GM03348 (cell line): ENCODE measurements around the gene ZNF385C.

Experiments
- DNase-seq: peaks from one replicate; pipeline ENCODE4 v3.0.0; 2012; ENCODE audit warnings: low spot score

Gene ZNF385C

DNA sequence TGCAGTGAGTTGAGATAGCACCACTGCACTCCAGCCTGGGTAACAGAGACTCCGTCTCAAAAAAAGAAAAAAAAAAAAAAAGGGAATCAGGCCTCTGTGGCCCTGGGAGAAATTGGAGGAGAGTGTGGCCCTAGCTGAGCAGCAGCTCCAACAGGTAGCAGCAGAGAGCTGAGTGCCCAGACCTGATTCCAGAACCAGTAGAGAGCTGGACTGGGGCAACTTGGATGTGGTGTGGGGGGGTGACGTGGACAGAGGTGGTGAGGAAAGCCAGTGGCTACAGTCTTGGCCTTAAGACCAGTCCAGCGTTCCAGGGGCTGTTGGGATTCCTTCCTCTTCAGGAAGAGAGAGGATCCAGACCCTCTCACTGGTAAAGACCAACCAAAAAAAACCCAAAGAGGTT is 26.0 kb upstream of the ZNF385C start:
- no peak for DNase-seq

DNA sequence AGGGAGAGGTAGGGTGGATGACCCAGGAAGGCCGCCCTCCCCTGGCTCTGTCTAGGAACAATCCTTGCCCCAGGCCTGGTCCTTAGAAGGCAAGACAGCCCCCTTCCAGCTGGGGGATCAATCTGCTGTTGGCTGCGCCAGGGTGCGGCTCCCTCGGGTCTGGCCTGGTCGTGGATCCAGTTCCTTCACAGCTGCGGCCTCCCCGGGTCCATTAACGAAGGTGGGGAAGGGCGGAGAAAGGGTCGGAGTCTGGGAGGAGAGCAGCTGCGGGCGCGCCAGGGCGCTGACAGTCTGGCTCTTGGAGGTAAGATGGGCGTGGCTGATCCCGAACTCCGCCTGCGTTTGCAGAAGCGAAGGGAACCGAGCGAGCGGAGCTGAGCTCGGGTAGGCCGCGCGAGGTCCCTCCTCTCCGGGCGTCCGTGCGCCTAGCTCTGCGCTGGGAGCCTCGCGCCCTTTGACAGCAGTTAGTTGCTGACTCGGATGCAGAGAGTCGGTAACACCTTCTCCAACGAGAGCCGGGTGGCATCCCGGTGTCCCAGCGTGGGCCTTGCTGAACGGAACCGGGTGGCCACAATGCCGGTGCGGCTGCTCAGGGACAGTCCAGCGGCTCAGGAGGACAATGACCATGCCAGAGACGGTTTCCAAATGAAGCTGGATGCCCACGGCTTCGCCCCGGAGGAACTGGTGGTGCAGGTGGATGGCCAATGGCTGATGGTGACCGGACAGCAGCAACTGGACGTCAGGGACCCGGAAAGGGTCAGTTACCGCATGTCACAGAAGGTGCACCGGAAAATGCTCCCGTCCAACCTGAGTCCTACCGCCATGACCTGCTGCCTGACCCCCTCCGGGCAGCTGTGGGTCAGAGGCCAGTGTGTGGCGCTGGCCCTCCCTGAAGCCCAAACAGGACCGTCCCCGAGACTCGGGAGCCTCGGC is 24.4 kb upstream of the ZNF385C start, which contains the start of gene HSPB9:
TSS of gene HSPB9 (plus strand) at position 434 of the 933 bp plus-strand sequence. CDS start at position 481, 47 bp downstream.
- no peak for DNase-seq

DNA sequence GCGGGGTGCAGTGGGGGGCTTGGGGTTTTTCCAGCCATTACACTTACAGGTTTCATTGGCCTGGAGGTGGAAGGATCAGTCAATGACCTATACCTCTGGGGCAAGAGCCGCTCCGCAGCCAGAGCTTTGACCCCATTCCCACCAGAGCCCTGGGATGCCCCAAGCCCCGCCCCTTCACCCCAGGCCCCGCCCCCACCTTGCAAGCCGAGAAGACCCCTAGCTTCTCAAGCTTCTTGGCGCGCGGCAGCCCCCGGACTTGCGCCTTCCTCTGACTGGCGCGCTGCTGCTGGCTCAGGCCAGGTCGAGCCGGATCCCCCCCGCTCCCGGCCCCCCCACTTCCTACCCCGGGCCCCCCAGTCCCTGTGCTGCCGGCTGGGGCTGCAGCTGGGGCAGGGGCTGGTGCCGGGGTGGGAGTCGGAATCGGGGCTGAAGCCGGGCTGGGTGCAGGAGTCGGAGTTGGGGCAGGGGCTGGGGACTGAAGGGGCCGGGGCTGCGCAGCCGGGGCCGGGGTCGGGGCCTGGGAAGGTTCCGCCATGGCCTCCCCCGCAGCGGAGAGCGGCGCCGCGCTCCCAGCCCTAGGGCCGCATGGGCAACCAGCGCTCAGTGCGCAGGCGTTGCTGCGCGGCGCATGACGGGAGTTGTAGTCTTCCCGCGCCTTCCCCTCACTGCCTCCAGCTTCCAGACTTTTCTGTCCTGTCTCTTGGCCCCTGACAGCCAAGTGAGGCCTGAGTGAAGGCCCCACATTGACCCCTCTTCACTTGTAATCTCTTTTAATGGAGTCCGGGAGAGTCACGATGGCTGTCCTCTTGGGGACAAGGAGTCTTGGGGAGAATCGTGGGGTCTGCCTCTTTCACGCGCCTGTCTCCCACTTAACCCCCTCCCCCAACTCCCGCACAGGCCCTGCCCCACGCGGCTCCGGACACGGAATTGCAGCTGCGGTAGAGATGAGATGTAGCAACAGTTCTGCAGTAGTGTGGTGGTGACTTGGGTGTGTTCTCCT is 22.8 kb upstream of the ZNF385C start, which contains the start of gene KAT2A:
TSS of gene KAT2A (minus strand) at position 598 of the 1,000 bp plus-strand sequence. CDS start at position 535, 63 bp downstream.
- peak; percentile 97 for DNase-seq

DNA sequence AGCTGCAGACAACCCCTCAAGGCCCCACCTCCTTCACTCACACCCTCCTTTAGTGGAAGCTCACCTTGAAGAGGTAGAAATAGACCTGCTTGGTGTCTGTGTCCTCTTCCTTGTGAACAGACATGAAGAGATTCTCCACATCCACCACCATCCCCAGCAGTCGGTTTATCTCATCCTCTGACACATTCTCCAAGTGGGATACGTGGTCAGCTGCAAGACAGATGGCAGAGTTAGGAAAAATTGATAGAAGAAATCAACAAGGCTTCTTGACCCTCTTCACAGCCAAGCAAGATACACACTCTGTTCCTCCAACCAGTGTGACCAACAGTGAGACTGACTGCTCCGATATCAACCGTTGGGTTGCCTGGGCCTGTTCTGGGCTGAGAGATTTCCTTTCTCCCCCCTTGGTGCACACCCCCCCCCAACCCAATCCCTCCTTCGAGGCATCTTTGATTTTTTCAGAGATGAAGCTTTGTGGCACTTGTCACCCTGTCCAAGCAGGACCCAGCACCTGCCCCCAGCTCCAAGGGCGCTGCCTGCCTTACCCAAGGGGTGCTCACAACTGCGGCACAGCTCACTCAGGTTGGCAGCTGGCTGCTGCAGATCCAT is 22.0 kb upstream of the ZNF385C start:
- no peak for DNase-seq

DNA sequence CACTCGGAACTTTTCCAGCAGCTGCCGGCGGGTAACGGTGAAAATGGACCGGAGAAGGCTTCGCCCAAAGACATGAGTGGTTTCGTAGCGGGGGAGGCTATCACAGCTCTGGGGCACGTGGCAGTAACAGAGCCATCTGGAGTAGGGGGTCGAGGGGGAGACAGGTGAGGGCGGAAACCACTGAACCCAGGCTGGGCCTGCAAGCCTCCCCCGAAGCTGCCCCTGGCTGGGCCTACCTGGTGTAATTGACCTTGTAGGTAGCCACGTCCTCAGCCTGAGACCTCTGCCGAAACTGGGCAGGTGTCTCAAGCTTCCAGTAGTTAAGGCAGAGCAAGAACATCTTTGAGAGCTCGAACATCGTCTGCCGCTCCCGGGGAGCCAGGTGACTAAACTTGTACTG is 21.0 kb upstream of the ZNF385C start:
- no peak for DNase-seq

DNA sequence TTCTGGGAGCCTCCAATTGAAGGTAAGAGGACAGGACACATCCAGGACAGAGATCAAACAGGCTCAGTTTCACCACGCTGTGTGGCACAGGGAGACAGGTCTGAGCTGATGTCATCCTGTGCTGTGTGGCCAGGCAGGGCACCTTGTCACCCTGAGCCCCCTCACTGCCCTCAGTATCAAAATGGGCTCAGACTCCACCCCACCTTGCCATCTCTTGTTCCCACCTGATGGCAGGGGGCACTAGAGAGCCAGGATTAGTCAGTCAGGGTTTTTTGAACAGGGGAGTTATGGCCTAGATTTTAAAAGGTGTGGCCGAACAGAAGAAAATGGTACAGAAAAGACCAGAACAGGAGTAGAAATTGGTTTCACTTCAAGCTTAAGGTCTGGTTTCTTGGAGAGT is 20.3 kb upstream of the ZNF385C start:
- DNase-seq, result peak; percentile 39

DNA sequence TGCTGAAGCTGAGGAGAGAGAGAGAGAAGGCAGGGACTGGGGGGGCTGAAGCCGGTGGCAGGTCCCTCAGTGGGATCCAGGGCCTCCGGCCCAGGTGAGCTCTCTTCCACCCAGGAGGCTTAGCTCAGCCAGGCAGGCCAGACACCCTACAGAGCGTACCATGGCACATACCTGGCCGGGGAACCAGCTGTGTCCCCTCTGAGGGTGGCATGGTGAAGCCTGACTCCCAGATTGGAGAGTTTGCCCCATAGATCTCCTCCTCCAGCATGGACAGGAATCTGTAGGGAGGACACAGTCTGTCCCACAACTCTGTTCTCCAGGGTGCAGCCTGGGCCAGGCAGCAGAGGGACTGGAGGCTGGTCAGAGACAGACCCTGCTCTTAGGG is 19.8 kb upstream of the ZNF385C start:
- no peak for DNase-seq

DNA sequence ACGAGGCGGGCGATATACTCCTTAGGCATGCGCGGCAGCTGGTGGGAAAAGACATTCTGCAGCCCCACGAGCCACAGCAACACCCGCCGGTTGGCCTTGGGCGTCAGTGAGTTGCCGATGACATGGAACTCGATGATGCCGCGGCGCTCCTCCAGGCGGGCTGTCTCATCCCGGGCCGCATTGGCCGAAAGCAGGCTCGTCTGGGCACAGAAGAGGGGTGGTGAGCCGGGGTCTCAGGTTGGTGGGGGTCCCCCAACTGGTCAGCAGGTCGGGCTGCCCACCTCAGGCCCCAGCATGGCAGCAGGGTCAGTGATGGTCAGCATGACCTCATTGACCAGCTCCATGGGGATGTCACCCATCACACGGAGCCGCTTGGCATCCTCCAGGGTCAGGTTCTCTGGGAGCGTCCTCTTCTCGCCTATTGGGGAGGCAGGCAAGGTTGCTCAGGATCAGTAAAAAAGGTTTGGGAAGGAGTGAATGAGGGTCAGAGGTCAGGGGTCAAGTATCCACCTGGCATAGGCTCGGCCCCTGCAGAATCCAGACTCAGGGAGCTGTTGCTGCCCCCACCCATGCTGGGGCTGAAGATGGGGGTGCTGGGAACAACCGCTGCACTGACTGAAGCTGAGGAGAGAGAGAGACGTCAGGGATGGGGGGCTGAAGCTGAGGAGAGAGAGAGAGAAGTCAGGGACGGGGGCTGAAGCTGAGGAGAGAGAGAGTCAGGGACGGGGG is 19.3 kb upstream of the ZNF385C start:
- DNase-seq, result no peak

DNA sequence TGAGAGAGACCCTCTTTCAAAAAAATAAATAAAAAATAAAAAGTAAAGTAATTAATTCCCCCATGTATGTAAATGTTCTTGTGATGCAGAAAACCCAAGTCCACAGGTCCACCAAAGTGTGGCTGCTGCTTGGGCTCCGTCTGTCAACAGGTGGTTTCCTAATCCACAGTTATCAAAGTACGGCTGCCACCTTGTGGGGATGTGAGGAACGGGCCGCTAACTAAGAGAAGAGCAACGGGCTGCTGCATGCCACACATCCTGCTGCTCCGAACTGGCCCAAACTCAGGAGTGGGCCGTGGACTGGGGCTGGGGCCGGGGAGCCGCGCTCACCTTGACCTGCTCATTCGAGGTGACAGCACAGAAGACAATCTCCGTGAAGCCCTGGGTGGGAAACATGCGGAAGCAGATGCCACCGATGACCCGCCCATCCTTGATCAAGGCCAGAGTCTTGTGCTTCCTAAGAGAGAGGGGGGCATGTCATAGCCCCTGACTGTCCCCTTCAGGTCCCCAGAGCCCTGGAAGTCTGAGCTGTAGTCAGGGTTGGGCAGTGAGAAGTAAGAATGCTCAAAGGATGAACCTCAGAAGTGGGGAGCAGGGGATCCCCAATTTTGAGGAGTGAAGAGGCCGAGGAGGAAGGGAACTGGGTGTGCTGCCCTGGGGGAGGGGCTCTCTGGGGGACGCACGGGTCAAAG is 18.6 kb upstream of the ZNF385C start:
- peak; percentile 86 for DNase-seq

DNA sequence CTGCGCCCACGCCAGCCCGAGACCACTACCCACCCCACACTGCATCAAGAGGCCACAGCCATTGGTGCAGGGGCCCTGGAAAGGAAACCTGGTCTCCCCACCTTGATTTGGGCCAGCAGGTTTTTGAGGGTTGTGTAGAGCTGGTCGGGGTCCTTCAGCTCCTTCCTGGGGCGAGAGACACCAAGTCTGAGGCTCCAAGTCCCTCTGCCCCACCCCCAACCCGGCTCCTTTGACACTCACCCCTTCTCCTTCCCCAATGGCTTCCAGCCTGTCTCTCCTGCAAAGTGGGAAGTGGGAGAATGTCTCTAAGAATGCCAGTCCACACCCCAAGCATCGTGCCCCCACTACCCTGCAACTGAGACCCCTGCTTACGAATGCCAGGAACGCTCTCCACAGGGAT is 15.8 kb upstream of the ZNF385C start:
- DNase-seq, result no peak

DNA sequence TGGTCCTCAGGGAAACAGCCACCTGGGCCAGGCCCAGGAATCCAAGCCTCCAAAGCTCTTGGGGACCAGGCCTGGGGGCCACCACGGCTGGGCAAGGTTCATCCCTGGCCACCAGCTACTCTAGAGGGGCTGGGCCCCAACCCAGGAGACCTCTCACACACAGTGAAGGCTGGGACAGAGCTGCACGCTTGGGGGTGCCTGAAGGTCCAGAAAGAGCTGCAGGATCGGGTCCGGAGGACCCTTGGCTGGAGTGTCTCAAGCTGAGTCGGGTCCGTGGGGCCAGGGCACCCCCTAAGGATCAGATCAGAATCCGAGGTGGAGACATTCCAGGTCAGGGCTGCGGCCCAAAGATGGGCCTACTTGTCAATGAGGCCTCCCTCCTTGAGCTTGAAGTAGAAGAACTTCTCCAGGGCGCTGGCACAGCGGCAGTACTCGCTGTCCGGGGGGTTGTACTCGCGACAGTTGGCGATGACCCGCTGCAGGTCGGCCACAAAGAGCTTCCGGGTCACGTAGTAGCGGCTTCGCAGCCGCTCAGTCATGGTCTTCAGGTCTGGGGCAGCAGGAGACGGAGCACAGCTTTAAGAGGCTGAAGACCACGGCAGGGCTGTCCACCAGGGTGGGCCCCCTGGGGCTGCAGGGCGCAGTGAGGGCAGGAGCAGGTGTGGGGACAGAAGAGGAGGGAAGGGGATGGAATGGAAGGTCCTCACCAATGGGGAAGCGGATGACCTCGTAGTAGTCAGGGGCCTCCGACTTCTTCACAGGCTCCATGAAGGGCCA is 15.2 kb upstream of the ZNF385C start:
- DNase-seq, result no peak

DNA sequence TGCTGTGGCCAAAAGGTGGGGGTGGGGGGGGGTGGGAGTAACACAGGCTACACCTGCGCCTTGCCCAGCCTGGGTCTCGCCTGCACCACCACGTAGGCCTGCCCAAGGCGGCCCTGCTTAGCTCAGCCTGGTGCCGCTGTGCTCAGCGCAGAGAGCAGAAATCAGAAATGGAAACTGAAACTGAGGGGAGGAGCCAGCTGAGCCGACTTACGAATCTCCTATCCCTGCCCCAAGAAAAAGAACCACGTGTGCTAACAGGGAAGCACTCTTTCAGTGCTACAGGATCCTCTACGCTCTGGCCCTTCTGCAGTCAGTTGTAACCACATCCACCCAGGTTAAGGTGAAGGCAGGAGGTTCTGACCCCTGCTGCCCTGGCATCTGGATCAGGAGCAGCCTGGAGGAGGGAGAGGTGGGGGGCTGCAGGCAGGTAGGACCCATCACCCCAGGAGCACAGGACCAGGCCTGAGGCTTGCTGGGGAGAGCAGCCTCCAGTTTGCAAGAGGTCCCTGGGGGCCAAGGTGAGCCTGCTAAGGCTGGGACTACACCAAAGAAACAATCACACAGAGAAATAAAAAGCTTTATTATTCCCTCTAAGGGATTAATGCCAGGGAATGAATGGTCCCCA is 14.4 kb upstream of the ZNF385C start, which contains the start of gene DHX58:
TSS of gene DHX58 (minus strand) at position 163 of the 625 bp plus-strand sequence. CDS start 822 bp downstream, outside the sequence.
- DNase-seq, result peak; percentile 94

DNA sequence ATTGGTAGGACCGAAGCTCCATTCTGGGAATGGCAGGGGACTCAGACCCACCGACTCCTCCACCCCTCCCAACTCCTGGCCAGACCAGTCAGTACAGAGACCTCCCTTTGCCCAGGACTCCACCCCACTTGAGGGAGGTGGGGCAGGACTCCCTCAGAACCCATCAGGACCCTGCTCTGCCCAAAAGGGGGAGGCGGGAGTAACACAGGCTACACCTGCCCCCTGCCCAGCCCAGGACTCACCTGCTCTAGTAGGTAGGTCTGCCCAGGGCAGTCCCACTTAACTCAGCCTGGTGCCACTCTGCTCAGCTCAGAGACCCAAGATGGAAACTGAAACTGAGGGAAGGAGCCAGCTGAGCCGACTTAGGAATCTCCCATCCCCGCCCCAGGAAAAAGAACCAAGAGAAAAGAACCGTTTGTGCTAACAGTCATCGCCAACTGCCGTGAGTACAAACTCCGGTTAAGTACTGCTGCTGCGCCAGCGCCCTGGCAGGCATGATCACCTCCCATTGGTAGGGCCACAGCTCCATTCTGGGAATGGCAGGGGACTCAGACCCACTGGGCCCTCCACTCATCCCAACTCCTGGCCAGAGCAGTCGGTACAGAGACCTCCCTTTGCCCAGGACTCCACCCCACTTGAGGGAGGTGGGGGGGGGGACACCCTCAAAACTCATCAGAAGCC is 13.7 kb upstream of the ZNF385C start:
- DNase-seq, result peak; percentile 60

DNA sequence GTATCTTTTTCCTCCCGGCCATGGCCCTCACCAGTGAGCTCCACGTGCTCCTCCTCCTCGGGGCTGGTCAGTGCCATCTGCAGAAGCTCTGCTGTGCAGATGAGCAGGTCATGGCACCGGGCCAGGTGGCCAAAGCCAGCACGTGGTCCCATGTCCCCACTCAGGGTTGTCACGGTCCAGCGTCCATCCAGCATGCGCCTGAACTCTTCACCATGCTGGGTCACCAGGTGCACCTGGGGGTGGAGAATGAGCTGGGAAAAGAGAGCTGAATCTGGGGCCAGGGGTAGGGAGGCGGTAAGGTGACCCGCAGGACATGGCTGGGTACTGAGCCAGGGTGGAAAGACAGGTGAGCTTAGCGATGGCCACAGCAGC is 13.0 kb upstream of the ZNF385C start:
- no peak for DNase-seq

DNA sequence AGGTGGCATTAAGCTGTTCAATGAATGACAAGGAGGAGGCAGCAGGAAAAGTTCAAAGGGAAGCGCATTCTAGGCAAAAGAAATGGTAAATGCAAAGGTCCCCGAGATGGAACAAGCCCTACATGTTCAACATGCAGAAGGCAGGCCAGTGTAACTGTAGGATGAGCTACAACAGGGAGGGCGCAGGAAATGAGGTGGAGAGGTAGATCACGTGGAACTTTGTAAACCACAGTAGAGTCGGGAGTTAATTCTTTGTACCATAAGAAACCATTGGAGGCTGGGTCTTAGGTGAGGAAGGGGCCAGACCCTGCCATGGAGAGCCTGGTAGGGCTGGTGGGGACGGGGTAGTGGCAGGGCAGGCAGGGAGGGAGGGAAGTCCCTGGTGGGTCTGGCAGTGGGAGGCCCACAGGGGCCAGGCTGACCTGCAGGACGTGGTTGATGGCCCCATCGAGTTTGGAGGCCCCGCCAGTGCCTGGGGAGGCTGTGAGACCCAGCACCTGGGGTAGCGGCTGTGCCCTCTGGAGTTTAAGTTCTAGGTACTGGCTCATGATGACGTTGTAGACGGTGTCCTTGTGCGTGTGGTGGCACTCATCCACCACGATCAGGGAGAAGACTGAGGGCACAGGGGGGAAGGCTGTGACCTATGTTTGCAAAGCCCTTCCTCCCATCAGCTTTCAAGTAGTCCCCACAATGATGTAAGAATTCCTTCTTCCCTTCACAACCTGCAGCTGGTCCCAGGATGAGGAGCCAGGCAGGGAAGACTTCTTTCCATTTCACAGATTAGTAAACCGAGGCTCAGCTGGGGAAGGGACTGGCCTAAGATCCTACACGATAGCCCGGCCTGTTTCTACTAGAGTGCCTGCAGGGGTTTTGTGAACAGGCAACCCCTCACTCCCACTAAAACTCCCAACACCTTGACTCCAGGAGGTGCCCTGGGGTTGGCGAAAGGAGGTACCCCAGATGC is 12.3 kb upstream of the ZNF385C start:
- DNase-seq, result no peak

DNA sequence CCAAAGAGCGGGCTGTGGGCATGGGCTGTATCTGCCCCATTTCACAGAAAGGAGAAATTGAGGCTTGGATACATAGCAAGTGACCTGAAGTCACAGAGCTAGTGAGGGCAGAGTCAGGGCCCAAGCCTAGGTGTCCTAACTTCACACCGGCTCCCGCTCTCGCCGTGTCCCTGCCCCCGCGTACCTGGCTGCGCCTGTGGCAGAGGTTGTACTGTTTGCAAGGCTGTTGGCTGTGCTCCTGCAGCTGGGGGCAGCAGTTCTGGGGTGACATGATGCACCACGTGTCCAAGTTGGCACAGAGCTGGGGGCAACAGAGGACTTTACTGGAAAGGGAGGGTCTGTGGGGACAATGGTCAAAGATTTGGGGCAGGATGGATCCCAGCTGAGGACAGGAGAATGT is 10.8 kb upstream of the ZNF385C start:
- DNase-seq, result no peak
